CD4-positive, alpha-beta T cell (primary cell): Measurements from ENCODE around the gene EPHB1. TPM values are rescaled to one million over a fixed set of nuclear protein-coding genes. Genes with fewer than 3 reads are reported as not detected.

Source experiments
- ATAC-seq: fragments of 200-7000 bp; cut with Tn5 transposase; one replicate; pipeline ENCODE4 v1.10.0; 2022; ENCODE audit warnings: mild to moderate bottlenecking; ENCODE audit not compliant: poor library complexity
- CTCF ChIA-PET: fragments of 350-600 bp; sonication (Branson Sonifier 250); formaldehyde crosslinking; loops from one replicate; lab custom pipeline; 2021; ENCODE audit warnings: antibody characterized with exemption, inconsistent platforms; lab: Charles Lee
- POLR2A ChIA-PET: fragments of 350-600 bp; sonication (Branson Sonifier 250); formaldehyde crosslinking; loops from one replicate; lab custom pipeline; 2021; ENCODE audit warnings: antibody characterized with exemption, inconsistent platforms; lab: Charles Lee
- DNase-seq, 14 experiments: peaks; one replicate each; pipeline ENCODE4 v3.0.0-alpha.2; 2013 to 2020; ENCODE audit warnings: mixed read lengths in 2 of 14
- H3K27ac ChIP-seq, 2 donors: one replicate each; pipeline versions ENCODE4 v1.5.1 to v1.7.0; 2013; ENCODE audit warnings: low read length in 2 of 2, low read depth in 1 of 2, mild to moderate bottlenecking in 1 of 2
- H3K27me3 ChIP-seq, 2 experiments: 1 replicate in 1 of 2; 2 replicates in 1 of 2; pipeline versions ENCODE4 v1.6.1 to v1.7.0; 2013; ENCODE audit warnings: low read length in 2 of 2, control low read depth in 1 of 2, mild to moderate bottlenecking in 1 of 2, moderate library complexity in 1 of 2; ENCODE audit not compliant: insufficient read depth in 2 of 2, control insufficient read depth in 1 of 2
- H3K36me3 ChIP-seq: one replicate; pipeline ENCODE4 v1.6.1; 2013; ENCODE audit warnings: low read length, control low read depth; ENCODE audit not compliant: insufficient read depth
- H3K4me1 ChIP-seq: one replicate; pipeline ENCODE4 v1.6.1; 2013; ENCODE audit warnings: low read length, control low read depth; ENCODE audit not compliant: insufficient read depth
- H3K4me3 ChIP-seq: one replicate; pipeline ENCODE4 v1.5.1; 2013; ENCODE audit warnings: mild to moderate bottlenecking, low read length, moderate library complexity
- H3K9me3 ChIP-seq, 2 experiments: 1 replicate in 1 of 2; 2 replicates in 1 of 2; pipeline versions ENCODE4 v1.6.1 to v1.7.0; 2013; ENCODE audit warnings: low read length in 2 of 2, mild to moderate bottlenecking in 2 of 2, control low read depth in 1 of 2, moderate library complexity in 1 of 2; ENCODE audit not compliant: control insufficient read depth in 1 of 2, insufficient read depth in 1 of 2
- H3K27ac Mint-ChIP-seq: one replicate; pipeline ENCODE4 v1.8.0; 2020; ENCODE audit warnings: mixed read lengths
- H3K27me3 Mint-ChIP-seq: one replicate; pipeline ENCODE4 v1.8.0; 2021; ENCODE audit warnings: mixed read lengths
- H3K36me3 Mint-ChIP-seq: one replicate; pipeline ENCODE4 v1.8.0; 2021; ENCODE audit warnings: low read depth, mixed read lengths
- H3K4me1 Mint-ChIP-seq: one replicate; pipeline ENCODE4 v1.8.0; 2021; ENCODE audit warnings: low read depth, mixed read lengths
- H3K4me3 Mint-ChIP-seq: one replicate; pipeline ENCODE4 v1.8.0; 2020; ENCODE audit warnings: mild to moderate bottlenecking, mixed read lengths
- H3K9me3 Mint-ChIP-seq: one replicate; pipeline ENCODE4 v1.8.0; 2020; ENCODE audit warnings: mixed read lengths
- CTCF ChIP-seq: fragments of 200-600 bp; IDR thresholded peaks from one replicate; pipeline ENCODE4 v1.8.0; 2022; ENCODE audit warnings: antibody characterized with exemption, mild to moderate bottlenecking
- intact Hi-C, 2 experiments: fragments of 100-400 bp; cut with DNase I in 1 of 2; cut with micrococcal nuclease in 1 of 2; formaldehyde crosslinking; loops; one replicate each; pipeline versions ENCODE4 v1.15.1 to v1.9.0; 2023 to 2025; cut with DNase I, micrococcal nuclease
- total RNA-seq, 174 experiments: library from RNA in 2 of 174; stranded (reverse) in 2 of 174; gene quantifications; one replicate each; pipeline ENCODE4 v1.2.3 and lab custom pipeline; 2021 to 2026

Gene EPHB1
- total RNA-seq, 2 experiments from 2014 or later = 0.08 to 0.49 TPM

DNA sequence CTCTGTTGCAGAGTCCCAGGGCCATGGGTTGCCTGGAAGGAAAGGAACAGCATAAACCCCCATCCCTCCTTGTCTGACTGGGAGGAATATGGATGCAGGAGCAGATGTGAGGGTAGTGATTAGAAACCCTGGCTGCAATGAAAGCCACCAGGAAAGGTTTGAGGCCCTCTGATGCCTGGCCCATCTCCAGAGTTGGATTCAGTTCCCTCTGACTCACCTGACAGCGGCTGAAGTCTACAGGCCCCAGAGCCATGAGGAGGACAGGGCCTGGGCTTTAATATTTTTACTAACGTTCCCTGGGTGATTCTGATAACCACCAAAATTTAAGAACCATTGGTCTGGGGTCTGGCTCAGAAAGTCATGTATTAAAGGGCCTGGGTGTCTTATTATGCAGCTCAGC is 214.0 kb downstream of the EPHB1 start:
- H3K4me1 ChIP-seq = no peaks in the 10 kb centered on the region
- Mint-ChIP-seq H3K27ac (no peak overlapping the region), H3K9me3 (peaks cover 2% of the 10 kb centered on the region), H3K27me3 (no peaks in the 10 kb centered on the region), H3K4me3 (no peak overlapping the region), H3K4me1 (no peaks in the 10 kb centered on the region), H3K36me3 (no peaks in the 10 kb centered on the region)
- TF ChIP-seq CTCF = no peak
- no peak overlapping the region for H3K4me3 ChIP-seq
- no peaks in the 10 kb centered on the region for H3K9me3 ChIP-seq
- POLR2A ChIA-PET = no interaction called here
- ATAC-seq = no peak
- intact Hi-C loops = no loop called here
- no peaks in the 10 kb centered on the region for H3K36me3 ChIP-seq
- CTCF ChIA-PET = no interaction called here
- DNase-seq = no peak
- no peak overlapping the region for H3K27ac ChIP-seq
- no peaks in the 10 kb centered on the region for H3K27me3 ChIP-seq

DNA sequence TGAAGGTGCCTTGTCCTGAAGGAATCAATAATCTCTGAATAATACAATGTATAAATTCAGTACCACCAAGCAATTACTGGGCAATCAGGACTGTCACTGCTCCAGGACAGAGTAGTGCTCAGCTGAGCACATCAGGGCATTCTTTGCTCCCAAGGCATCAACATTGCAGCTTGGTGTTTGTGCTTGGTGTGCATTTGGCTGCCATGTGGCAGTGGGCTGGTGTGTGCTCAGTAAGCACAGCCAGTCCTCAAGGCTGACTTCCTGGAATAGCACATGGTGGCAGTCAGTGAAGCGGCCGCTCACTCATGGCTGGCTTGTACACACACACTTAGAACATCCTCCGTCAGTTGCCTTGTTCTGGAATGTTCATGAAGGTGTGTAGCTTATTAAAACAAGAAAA is 217.0 kb downstream of the EPHB1 start:
- Histone ChIP-seq H3K4me3 (no peak overlapping the region), H3K27me3 (no peaks in the 10 kb centered on the region), H3K36me3 (no peaks in the 10 kb centered on the region), H3K9me3 (no peaks in the 10 kb centered on the region), H3K27ac (no peak overlapping the region), H3K4me1 (no peaks in the 10 kb centered on the region)
- Mint-ChIP-seq H3K36me3 (no peaks in the 10 kb centered on the region), H3K9me3 (no peaks in the 10 kb centered on the region), H3K27ac (no peak overlapping the region), H3K4me3 (no peak overlapping the region), H3K4me1 (no peaks in the 10 kb centered on the region), H3K27me3 (no peaks in the 10 kb centered on the region)
- no peak for TF ChIP-seq CTCF
- intact Hi-C loops = no loop called here
- no peak for DNase-seq
- ChIA-PET POLR2A (no interaction called here), CTCF (no interaction called here)
- no peak for ATAC-seq

DNA sequence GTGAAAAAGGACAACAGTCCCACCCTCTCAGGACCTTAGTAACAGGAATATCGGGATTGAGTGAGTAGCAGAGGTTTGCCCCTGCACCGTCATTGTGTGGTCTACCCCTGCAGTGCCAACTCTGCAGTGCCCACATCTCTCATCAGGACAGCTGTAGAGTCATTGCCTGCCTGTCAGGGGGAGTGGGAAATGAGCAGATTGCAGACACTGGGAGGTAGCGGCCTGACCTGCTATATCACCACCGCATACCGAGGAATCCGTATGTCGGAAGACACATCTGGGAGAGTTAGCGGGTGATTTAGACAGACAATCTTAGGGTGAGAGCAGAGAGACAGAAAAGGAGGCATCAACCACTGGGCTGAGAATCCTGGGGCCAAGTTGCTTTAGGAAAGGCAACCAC is 218.1 kb downstream of the EPHB1 start:
- no peak for ATAC-seq
- Histone ChIP-seq H3K4me1 (no peaks in the 10 kb centered on the region), H3K36me3 (no peaks in the 10 kb centered on the region), H3K27ac (no peak overlapping the region), H3K27me3 (no peaks in the 10 kb centered on the region), H3K4me3 (no peak overlapping the region), H3K9me3 (no peaks in the 10 kb centered on the region)
- no peak overlapping the region for H3K27ac Mint-ChIP-seq
- H3K9me3 Mint-ChIP-seq = no peaks in the 10 kb centered on the region
- no peaks in the 10 kb centered on the region for H3K36me3 Mint-ChIP-seq
- TF ChIP-seq CTCF = no peak
- ChIA-PET CTCF (no interaction called here), POLR2A (no interaction called here)
- no peaks in the 10 kb centered on the region for H3K4me1 Mint-ChIP-seq
- no peak for DNase-seq
- H3K4me3 Mint-ChIP-seq = no peak overlapping the region
- intact Hi-C loops = no loop called here
- H3K27me3 Mint-ChIP-seq = no peaks in the 10 kb centered on the region
